Measurements from ENCODE around the gene CD209.

GRCh38 chr19:7748756-7749155 is 1.4 kb upstream of the CD209 start:
- no peak for TF ChIP-seq TAF1 (IDR thresholded peaks at IDR 0.05; ENCODE audit: low read depth, low read length)
- peak; percentile 41 to 75 (median 64) for TF ChIP-seq CTCF (IDR thresholded peaks at IDR 0.05; ENCODE audit: control extremely low read depth in 1 of 3, insufficient read depth in 1 of 3, low read depth in 1 of 3, low read length in 3 of 3)
- no peak for TF ChIP-seq FOSL1 (IDR thresholded peaks at IDR 0.05; ENCODE audit: insufficient read depth, low read depth, low read length)
- peak; percentile 18; the same call in 1 of the 2 replicates for TF ChIP-seq CHD2 (IDR thresholded peaks at IDR 0.05; ENCODE audit: low read length)
- no peak for TF ChIP-seq POLR2AphosphoS5 (IDR thresholded peaks at IDR 0.05; ENCODE audit: low read depth, low read length)
- no peak for TF ChIP-seq POLR2A (IDR thresholded peaks at IDR 0.05; ENCODE audit: control extremely low read depth in 1 of 2, low read depth in 2 of 2, low read length in 2 of 2)
- no peak for TF ChIP-seq TBP (IDR thresholded peaks at IDR 0.05; ENCODE audit: low read depth, low read length)
- TF ChIP-seq E2F6 (IDR thresholded peaks at IDR 0.05) = no peak
- no peak for TF ChIP-seq EGR1 (IDR thresholded peaks at IDR 0.05; ENCODE audit: borderline replicate concordance, low read depth, low read length)
- no peak for TF ChIP-seq ATF2 (IDR thresholded peaks at IDR 0.05; ENCODE audit: low read length)

All from H1 (cell line).